ENCODE data around the gene MCM3AP.

Gene MCM3AP

DNA sequence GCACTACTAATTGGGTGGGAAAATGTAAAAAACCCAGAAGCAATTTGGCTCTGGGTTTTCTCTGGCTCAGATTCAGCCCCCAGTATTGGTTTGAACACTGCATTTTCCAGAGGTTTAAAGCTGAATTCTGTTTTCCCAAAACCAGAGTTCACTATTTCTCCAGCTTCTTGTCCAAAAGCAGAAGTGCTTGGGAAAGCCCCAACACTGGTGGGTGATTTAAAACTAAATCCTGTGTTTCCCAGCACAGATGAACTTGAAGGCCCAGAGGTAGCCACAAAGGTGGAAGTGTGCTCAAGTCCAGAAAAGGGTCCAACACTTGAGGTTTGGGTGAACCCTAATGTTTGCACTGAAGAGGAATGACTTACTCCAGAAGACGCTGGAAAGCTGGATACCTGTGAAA, 678 bp downstream of the MCM3AP start:
- Histone ChIP-seq H3K27ac (ENCODE audit: low read length) (no peak overlapping the region), H3K4me1 (ENCODE audit: low read length) (peaks cover 22% of the 10 kb centered on the region), H3K27me3 (replicated peaks; ENCODE audit: insufficient read depth, low read length) (no peaks in the 10 kb centered on the region), H3F3A (ENCODE audit: insufficient read depth, low read length) (peaks cover 16% of the 10 kb centered on the region), H3K9ac (ENCODE audit: low read length) (peak overlapping the region; percentile 81; the same call in 1 of the 2 replicates), H4K20me1 (ENCODE audit: insufficient read depth, low read length) (no peaks in the 10 kb centered on the region; the same call in 1 of the 2 replicates), H3K9me3 (replicated peaks; ENCODE audit: insufficient read depth, low read length) (no peaks in the 10 kb centered on the region), H3K79me2 (ENCODE audit: low read length) (peaks cover 63% of the 10 kb centered on the region), H3K4me2 (ENCODE audit: low read depth, low read length) (peak overlapping the region; percentile 58), H3K36me3 (replicated peaks; ENCODE audit: insufficient read depth, low read length) (peaks cover 7% of the 10 kb centered on the region; the same call in 1 of the 2 replicates), H3K4me3 (ENCODE audit: low read length) (peak overlapping the region; percentile 73), H3K9me2 (replicated peaks; ENCODE audit: insufficient read depth, low read length) (no peaks in the 10 kb centered on the region), H2AFZ (ENCODE audit: low read length) (no peak overlapping the region)
- TF ChIP-seq EZH2phosphoT487 (IDR thresholded peaks at IDR 0.05; ENCODE audit: low read length), result no peak
- TF ChIP-seq, protein P1, sequence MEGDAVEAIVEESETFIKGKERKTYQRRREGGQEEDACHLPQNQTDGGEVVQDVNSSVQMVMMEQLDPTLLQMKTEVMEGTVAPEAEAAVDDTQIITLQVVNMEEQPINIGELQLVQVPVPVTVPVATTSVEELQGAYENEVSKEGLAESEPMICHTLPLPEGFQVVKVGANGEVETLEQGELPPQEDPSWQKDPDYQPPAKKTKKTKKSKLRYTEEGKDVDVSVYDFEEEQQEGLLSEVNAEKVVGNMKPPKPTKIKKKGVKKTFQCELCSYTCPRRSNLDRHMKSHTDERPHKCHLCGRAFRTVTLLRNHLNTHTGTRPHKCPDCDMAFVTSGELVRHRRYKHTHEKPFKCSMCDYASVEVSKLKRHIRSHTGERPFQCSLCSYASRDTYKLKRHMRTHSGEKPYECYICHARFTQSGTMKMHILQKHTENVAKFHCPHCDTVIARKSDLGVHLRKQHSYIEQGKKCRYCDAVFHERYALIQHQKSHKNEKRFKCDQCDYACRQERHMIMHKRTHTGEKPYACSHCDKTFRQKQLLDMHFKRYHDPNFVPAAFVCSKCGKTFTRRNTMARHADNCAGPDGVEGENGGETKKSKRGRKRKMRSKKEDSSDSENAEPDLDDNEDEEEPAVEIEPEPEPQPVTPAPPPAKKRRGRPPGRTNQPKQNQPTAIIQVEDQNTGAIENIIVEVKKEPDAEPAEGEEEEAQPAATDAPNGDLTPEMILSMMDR (IDR thresholded peaks at IDR 0.05; ENCODE audit: low read length), result no peak
- no peak for TF ChIP-seq EZH2 (optimal IDR thresholded peaks at IDR 0.05; ENCODE audit: low read depth, low read length)
- no peak for DNase-seq

DNA sequence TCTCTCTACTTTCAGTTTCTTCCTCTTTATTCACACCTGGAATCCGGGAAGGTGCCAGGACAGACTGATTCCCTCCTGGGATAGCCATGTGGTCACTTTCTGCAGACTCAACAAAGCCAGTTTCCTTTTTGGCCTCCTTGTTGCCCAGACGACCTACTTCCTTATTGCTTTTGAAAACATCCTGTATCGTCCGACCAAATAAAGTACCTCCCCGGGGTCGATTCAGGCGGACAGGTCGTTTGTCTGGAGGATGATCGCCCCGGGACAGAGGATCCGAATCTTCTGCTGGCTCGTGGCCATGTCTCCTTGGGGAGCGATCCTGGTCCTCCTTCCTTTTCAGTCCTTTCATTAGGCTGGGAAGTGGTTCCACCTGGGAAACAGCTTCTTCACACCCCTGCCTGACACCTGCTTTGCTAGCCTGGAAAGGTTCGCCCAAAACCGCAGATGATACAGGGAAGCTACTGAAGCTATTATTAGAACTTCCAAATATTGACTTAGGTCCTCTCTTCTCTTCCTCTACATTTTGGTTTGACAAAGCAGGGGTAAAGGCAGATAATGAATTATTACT, 1.2 kb downstream of the MCM3AP start:
- Histone ChIP-seq H3K4me3 (ENCODE audit: low read length) (no peak overlapping the region), H3K27me3 (replicated peaks; ENCODE audit: insufficient read depth, low read length) (no peaks in the 10 kb centered on the region), H3K36me3 (replicated peaks; ENCODE audit: insufficient read depth, low read length) (peaks cover 7% of the 10 kb centered on the region; the same call in 1 of the 2 replicates), H2AFZ (ENCODE audit: low read length) (no peak overlapping the region), H3K4me1 (ENCODE audit: low read length) (peaks cover 22% of the 10 kb centered on the region), H3K27ac (ENCODE audit: low read length) (no peak overlapping the region), H3K4me2 (ENCODE audit: low read depth, low read length) (peak overlapping the region; percentile 58; the same call in 1 of the 2 replicates), H4K20me1 (ENCODE audit: insufficient read depth, low read length) (no peaks in the 10 kb centered on the region; the same call in 1 of the 2 replicates), H3K9ac (ENCODE audit: low read length) (no peak overlapping the region), H3K9me3 (replicated peaks; ENCODE audit: insufficient read depth, low read length) (no peaks in the 10 kb centered on the region), H3K79me2 (ENCODE audit: low read length) (peaks cover 64% of the 10 kb centered on the region), H3K9me2 (replicated peaks; ENCODE audit: insufficient read depth, low read length) (no peaks in the 10 kb centered on the region), H3F3A (ENCODE audit: insufficient read depth, low read length) (peaks cover 16% of the 10 kb centered on the region)
- TF ChIP-seq EZH2 (optimal IDR thresholded peaks at IDR 0.05; ENCODE audit: low read depth, low read length) (no peak), EZH2phosphoT487 (IDR thresholded peaks at IDR 0.05; ENCODE audit: low read length) (no peak)
- TF ChIP-seq, protein P1 (IDR thresholded peaks at IDR 0.05; ENCODE audit: low read length), result no peak
- DNase-seq, result peak; percentile 4

DNA sequence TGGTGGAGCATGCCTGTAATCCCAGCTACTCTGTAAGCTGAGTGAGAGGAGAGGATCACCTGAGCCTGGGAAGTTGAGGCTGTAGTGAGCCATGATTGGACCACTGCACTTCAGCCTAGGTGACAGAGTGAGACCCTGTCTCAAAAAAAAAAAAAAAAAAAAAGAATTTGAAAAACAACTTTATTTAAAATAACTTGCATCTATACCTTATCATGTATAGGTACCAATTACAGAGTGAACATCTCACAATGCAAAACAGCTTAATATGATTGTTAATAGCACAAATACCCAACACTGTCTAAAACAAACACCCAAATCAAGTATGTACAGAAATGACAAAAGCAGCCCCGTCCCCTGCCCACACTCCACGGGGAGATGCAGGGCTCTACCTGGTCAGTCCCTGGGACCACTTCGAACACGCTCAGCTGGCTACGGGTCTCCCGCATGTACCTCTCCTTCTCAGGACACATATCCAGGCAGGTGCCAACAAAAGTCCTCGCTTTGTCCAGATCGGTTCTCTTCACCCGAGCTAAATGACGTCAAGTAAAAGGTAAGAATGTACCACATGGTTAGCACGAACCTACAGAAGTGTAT, 10.5 kb downstream of the MCM3AP start:
- Histone ChIP-seq H3K9ac (ENCODE audit: low read length) (no peak overlapping the region), H3K9me2 (replicated peaks; ENCODE audit: insufficient read depth, low read length) (no peaks in the 10 kb centered on the region), H3K36me3 (replicated peaks; ENCODE audit: insufficient read depth, low read length) (peaks cover 36% of the 10 kb centered on the region), H3K79me2 (ENCODE audit: low read length) (peaks cover 6% of the 10 kb centered on the region), H2AFZ (ENCODE audit: low read length) (no peak overlapping the region), H3K4me1 (ENCODE audit: low read length) (no peaks in the 10 kb centered on the region), H3K27ac (ENCODE audit: low read length) (no peak overlapping the region), H3K27me3 (replicated peaks; ENCODE audit: insufficient read depth, low read length) (no peaks in the 10 kb centered on the region), H3F3A (ENCODE audit: insufficient read depth, low read length) (no peaks in the 10 kb centered on the region), H3K9me3 (replicated peaks; ENCODE audit: insufficient read depth, low read length) (no peaks in the 10 kb centered on the region), H4K20me1 (ENCODE audit: insufficient read depth, low read length) (no peaks in the 10 kb centered on the region), H3K4me2 (ENCODE audit: low read depth, low read length) (no peak overlapping the region), H3K4me3 (ENCODE audit: low read length) (no peak overlapping the region)
- TF ChIP-seq, protein P1 (IDR thresholded peaks at IDR 0.05; ENCODE audit: low read length), result no peak
- TF ChIP-seq EZH2 (optimal IDR thresholded peaks at IDR 0.05; ENCODE audit: low read depth, low read length) (no peak), EZH2phosphoT487 (IDR thresholded peaks at IDR 0.05; ENCODE audit: low read length) (no peak)
- DNase-seq, result peak; percentile 1
